Esophagus squamous epithelium (tissue), 4 donors: ENCODE measurements around the gene PTPDC1.

Experiments
- POLR2A ChIP-seq, 4 donors: fragments of 450-650 bp; IDR thresholded peaks; one replicate each; pipeline ENCODE4 v1.6.1; 2017; ENCODE audit warnings: antibody characterized with exemption in 4 of 4, mild to moderate bottlenecking in 4 of 4, moderate library complexity in 3 of 4
- TF ChIP-seq, protein P1 (sequence below), 6 experiments: fragments of 450-650 bp in 4 of 6; fragments of 200-600 bp in 2 of 6; sonication (generic) in 2 of 6; IDR thresholded peaks; one replicate each; pipeline ENCODE4 v1.5.1; 2016 to 2019; ENCODE audit warnings: antibody characterized with exemption in 6 of 6, mild to moderate bottlenecking in 4 of 6, moderate library complexity in 4 of 6

DNA sequence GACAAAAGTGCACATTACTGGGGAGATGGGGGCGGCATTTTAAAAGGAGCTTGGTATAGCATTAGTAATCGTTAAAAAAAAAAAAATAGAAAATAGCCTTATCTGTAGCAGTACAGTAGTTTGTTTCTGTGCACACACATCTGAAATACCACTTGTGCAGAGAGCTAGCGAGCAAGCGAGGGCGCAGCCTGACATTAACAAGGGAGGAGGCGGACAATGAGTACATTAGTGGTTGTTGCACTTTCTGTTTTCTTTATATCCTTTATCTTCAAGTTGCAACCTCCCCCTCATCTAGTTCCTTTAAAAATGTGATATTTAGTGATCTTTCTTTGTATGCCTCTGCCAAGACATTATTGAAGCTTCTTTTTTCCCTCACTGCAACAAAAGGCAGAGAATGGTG lies 880 bp upstream of the PTPDC1 start:
- TF ChIP-seq POLR2A (IDR thresholded peaks at IDR 0.05): no peak
- TF ChIP-seq, protein P1, sequence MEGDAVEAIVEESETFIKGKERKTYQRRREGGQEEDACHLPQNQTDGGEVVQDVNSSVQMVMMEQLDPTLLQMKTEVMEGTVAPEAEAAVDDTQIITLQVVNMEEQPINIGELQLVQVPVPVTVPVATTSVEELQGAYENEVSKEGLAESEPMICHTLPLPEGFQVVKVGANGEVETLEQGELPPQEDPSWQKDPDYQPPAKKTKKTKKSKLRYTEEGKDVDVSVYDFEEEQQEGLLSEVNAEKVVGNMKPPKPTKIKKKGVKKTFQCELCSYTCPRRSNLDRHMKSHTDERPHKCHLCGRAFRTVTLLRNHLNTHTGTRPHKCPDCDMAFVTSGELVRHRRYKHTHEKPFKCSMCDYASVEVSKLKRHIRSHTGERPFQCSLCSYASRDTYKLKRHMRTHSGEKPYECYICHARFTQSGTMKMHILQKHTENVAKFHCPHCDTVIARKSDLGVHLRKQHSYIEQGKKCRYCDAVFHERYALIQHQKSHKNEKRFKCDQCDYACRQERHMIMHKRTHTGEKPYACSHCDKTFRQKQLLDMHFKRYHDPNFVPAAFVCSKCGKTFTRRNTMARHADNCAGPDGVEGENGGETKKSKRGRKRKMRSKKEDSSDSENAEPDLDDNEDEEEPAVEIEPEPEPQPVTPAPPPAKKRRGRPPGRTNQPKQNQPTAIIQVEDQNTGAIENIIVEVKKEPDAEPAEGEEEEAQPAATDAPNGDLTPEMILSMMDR (IDR thresholded peaks at IDR 0.05): no peak
